OCI-LY3 (cell line): ENCODE measurements around the gene OR6S1.
A peak's percentile ranks its signal among the peaks of the same experiment; 100 is the strongest.

Experiments used
- H2AFZ ChIP-seq: fragments of 200-600, 300-600 bp; shearing (Covaris generic); 2 replicates; pipeline ENCODE4 v1.6.0; 2014; ENCODE audit warnings: antibody characterized with exemption, low read depth, low read length
- H3K27ac ChIP-seq: fragments of 200-600, 300-600 bp; sonication (generic); 2 replicates; pipeline ENCODE4 v1.5.1; 2014; ENCODE audit warnings: mild to moderate bottlenecking, low read length, moderate library complexity, mixed read lengths
- H3K27me3 ChIP-seq: fragments of 200-600, 300-600 bp; sonication (generic); 2 replicates; pipeline ENCODE4 v1.6.1; 2014; ENCODE audit warnings: low read depth, low read length, mixed read lengths
- H3K36me3 ChIP-seq: fragments of 200-600, 300-600 bp; sonication (generic); replicated peaks from 2 replicates; pipeline ENCODE3; 2014; ENCODE audit warnings: low read depth, low read length, mixed read lengths
- H3K4me1 ChIP-seq: fragments of 300-600, 200-600 bp; sonication (generic); 2 replicates; pipeline ENCODE4 v1.6.1; 2014; ENCODE audit warnings: low read length, mixed read lengths
- H3K4me2 ChIP-seq: fragments of 200-600, 300-600 bp; sonication (generic); 2 replicates; pipeline ENCODE4 v1.6.1; 2014; ENCODE audit warnings: low read length, mixed read lengths
- H3K4me3 ChIP-seq: fragments of 300-600, 200-600 bp; sonication (generic); 2 replicates; pipeline ENCODE4 v1.5.1; 2014; ENCODE audit warnings: antibody characterized with exemption, mild to moderate bottlenecking, low read length, moderate library complexity
- H3K79me2 ChIP-seq: fragments of 300-600, 200-600 bp; shearing (Covaris generic); 2 replicates; pipeline ENCODE4 v1.6.1; 2014; ENCODE audit warnings: mild to moderate bottlenecking, low read length, mixed read lengths
- H3K9ac ChIP-seq: fragments of 300-600, 200-600 bp; shearing (Covaris generic); 2 replicates; pipeline ENCODE4 v1.6.0; 2014; ENCODE audit warnings: mild to moderate bottlenecking, low read length, moderate library complexity
- H3K9me3 ChIP-seq: fragments of 200-600, 300-600 bp; shearing (Covaris generic); 2 replicates; pipeline ENCODE4 v1.6.1; 2014; ENCODE audit warnings: low read length, mixed read lengths; ENCODE audit not compliant: insufficient read depth
- H4K20me1 ChIP-seq: fragments of 200-600, 300-600 bp; sonication (generic); 2 replicates; pipeline ENCODE4 v1.6.1; 2016; ENCODE audit warnings: low read length, mixed read lengths; ENCODE audit not compliant: insufficient read depth
- CTCF ChIP-seq: fragments of 200-600, 300-600 bp; sonication (generic); IDR thresholded peaks from 2 replicates; pipeline ENCODE4 v1.5.1; 2014; ENCODE audit warnings: antibody characterized with exemption, low read length, low read depth
- EZH2phosphoT487 ChIP-seq: fragments of 200-600 bp; shearing (Covaris generic); IDR thresholded peaks from 2 replicates; pipeline ENCODE4 v1.6.1; 2018; ENCODE audit warnings: antibody characterized with exemption, mixed run types, low read depth

Gene OR6S1

DNA sequence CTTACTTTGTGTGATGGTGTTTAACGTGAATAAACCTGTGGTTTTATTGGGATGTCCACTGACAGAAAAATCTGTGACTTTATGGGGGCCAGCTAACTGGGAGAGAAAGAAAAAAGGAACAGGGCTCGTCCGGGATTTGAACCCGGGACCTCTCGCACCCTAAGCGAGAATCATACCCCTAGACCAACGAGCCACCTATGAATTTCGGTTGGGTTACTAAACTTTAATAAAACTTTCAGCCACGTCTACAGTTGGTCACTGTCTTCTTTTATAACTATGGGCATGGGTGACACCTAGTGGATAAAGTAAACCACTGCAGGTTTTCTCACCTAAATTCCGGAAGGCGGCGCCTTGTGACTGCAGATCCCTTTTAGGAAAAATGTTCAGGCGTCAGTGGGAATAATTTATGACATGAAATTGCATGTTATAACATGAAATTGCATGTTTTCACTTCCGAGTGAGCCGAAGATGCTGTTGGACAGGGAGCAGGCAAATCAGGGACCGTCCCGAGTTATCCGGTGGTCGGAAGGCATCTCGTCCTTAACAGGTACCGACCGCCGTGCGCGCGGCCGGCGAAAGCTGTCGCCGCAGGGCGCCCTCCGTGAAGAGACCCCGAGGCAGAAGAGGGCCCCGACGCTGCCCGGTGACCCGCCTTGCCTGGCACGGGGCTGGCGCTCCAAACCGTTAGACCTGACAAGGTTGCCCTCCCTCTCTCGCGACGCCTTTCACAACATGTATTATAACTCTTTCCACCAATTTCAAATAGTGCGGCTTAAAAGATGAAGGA lies 32.1 kb downstream of the OR6S1 start:
- peaks cover 45% of the 10 kb centered on the region for H3K4me1 ChIP-seq
- peak overlapping the region; percentile 33 for H3K27ac ChIP-seq
- H3K36me3 ChIP-seq: no peaks in the 10 kb centered on the region

GRCh38 chr14:20608383-20609110 lies 32.9 kb downstream of the OR6S1 start:
- Histone ChIP-seq H3K27me3 (peaks cover 10% of the 10 kb centered on the region), H3K4me2 (peak overlapping the region; percentile 87), H3K4me1 (peaks cover 45% of the 10 kb centered on the region), H3K79me2 (no peaks in the 10 kb centered on the region), H4K20me1 (peaks cover 5% of the 10 kb centered on the region), H3K9ac (peak overlapping the region; percentile 52), H3K4me3 (peak overlapping the region; percentile 84), H3K9me3 (no peaks in the 10 kb centered on the region), H3K27ac (no peak overlapping the region), H2AFZ (no peak overlapping the region), H3K36me3 (no peaks in the 10 kb centered on the region)
- no peak for TF ChIP-seq EZH2phosphoT487
- TF ChIP-seq CTCF: peak; percentile 35

More for the DNA sequence above, 32.1 kb downstream of the OR6S1 start:
- H2AFZ ChIP-seq: peak overlapping the region; percentile 78
- H3K4me3 ChIP-seq: peak overlapping the region; percentile 84
- H3K4me2 ChIP-seq: peak overlapping the region; percentile 87
- peak; percentile 100 for TF ChIP-seq CTCF
- TF ChIP-seq EZH2phosphoT487: no peak
- H4K20me1 ChIP-seq: peaks cover 5% of the 10 kb centered on the region
- H3K79me2 ChIP-seq: no peaks in the 10 kb centered on the region
- peak overlapping the region; percentile 70 for H3K9ac ChIP-seq
- H3K9me3 ChIP-seq: no peaks in the 10 kb centered on the region
- peaks cover 10% of the 10 kb centered on the region for H3K27me3 ChIP-seq

GRCh38 chr14:20607617-20608016 lies 33.9 kb downstream of the OR6S1 start:
- peak overlapping the region; percentile 12; the same call in 1 of the 2 replicates for H3K27ac ChIP-seq
- peaks cover 41% of the 10 kb centered on the region for H3K4me1 ChIP-seq
- no peaks in the 10 kb centered on the region for H3K79me2 ChIP-seq
- peak overlapping the region; percentile 57 for H2AFZ ChIP-seq
- H3K4me3 ChIP-seq: peak overlapping the region; percentile 84
- peaks cover under 1% of the 10 kb centered on the region for H4K20me1 ChIP-seq
- H3K4me2 ChIP-seq: peak overlapping the region; percentile 87
- H3K36me3 ChIP-seq: no peaks in the 10 kb centered on the region
- H3K9ac ChIP-seq: peak overlapping the region; percentile 33
- peaks cover 10% of the 10 kb centered on the region for H3K27me3 ChIP-seq
- no peaks in the 10 kb centered on the region for H3K9me3 ChIP-seq
- no peak for TF ChIP-seq CTCF
- TF ChIP-seq EZH2phosphoT487: no peak

DNA sequence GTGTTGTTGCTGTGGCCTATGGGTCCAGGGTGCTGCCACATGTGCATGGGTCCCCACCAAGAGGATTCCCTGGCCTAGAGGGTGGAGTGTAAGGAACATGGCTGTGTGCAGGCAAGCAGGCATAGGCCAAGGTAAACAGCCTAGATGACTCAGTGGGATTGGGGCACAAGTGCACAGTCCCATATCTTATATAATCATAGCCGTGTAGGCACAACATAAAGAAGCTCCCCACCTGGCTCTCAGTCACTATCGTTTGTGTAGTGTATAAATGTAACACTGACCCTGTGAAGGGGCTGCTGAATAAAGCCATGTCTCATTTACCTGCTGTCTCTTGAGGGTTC lies 34.6 kb downstream of the OR6S1 start:
- TF ChIP-seq CTCF (no peak), EZH2phosphoT487 (no peak)
- no peak overlapping the region for H3K27ac ChIP-seq
- H3K36me3 ChIP-seq: no peaks in the 10 kb centered on the region
- no peak overlapping the region for H2AFZ ChIP-seq
- H3K27me3 ChIP-seq: peaks cover 10% of the 10 kb centered on the region
- no peaks in the 10 kb centered on the region for H4K20me1 ChIP-seq
- H3K79me2 ChIP-seq: no peaks in the 10 kb centered on the region
- no peak overlapping the region for H3K4me2 ChIP-seq
- H3K9ac ChIP-seq: no peak overlapping the region
- peaks cover 33% of the 10 kb centered on the region for H3K4me1 ChIP-seq
- no peaks in the 10 kb centered on the region for H3K9me3 ChIP-seq
- H3K4me3 ChIP-seq: no peak overlapping the region
